HG03095 (cell line): ENCODE results near the gene COX8A.

Experiments used
- ATAC-seq: cut with Tn5 transposase; IDR thresholded peaks from one replicate; pipeline ENCODE4 v1.9.1; 2021; ENCODE audit warnings: moderate library complexity; ENCODE audit not compliant: unreplicated experiment

The COX8A gene

DNA sequence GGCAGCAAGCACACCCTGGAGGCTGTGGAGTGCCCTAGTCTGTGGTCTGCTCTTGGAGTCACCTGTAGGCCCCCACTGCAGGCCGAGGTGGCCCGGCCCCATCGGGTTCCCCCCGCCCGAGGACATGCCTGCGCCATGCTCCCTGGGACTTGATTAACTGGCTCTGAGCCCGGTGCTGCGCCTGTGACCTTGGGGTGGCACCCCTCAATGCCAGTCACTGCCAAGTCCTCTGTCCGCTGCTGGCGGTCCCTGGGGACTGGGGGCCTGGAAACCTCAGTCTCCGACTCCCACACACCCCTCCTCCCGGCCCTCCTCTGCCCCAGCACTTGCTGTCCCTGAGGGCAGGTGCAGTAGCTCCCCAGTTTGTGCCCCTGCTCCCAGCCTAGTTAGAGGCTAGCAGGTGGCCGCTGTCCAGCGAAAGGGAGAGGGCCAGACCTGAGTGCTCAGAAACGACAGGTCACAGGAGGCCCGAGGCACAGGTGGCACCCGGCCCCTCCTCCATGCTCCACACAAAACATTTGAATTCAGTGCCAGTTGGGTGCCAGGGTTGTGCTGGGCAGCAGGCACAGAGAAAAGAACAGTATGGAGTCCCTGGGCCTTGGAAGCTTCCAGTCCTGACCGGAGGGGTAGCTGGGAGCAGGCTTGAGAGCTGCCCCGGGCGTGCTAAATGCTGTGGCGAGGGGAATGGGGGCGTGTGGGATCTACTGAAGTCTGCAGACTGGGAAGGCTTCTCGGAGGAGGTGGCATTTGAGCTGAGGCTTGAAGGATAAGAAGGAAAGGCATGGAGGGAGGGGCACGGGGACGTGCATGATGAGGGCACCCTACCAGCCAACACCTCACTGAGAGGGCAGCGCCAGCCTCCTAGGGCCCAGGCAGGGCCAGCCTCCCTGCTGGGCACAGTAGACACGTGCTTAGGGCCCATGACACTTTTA is 45.0 kb downstream of the COX8A start:
- no peak for ATAC-seq

DNA sequence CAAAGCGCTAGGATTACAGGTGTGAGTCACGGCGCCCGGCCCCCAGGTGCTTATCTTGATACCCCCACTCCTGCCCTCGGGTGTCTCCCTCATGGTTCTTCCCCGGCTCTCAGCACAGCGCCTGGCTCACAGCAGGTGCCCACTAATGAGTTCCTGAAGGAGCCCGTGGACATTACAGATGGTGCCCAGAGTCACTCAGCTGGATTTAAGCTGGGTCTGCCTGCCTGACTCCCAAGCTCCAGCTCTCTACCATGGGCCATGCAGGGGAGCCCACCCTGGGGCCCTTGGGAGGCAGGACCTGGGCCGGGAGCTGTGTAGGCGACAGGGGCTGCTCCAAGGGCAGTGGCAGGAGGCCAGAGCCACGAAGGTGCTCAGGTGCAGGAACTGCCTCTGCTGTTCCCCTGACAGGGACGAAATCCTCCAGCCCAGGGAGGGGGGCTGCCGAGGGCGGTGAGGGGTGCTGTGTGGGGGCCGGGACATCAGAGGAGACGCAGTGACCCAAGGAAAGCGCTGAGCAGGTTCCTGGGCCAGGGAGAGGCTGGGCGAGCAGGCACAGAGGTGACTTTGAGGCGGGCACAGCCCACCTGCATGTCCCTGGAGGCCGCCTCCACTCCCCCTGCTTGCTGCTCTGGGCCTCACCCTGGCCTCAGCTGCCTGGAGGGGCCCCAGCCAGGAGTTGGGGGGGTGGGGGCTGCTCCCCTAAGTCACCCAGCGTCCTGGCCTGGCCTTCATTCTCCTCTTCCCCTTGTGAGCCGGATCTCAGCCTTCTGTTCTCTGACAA is 46.7 kb downstream of the COX8A start:
- ATAC-seq: no peak

DNA sequence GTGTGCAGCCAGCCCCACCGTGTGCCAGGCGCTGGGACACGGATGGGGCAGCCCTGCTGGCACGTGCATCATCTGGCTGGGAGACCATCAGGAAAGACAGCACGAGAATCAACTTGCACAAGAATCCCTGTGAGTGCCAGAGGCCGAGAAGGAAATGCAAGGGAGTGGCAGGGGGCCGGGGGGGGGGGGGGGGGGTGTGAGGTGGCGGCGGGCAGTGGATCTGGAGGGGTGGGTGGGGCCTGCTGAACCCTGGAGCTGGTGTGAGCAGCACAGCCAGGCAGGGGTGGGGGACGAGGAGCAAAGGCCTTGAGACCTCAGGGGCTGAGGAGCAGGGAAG is 47.3 kb downstream of the COX8A start:
- ATAC-seq: no peak

DNA sequence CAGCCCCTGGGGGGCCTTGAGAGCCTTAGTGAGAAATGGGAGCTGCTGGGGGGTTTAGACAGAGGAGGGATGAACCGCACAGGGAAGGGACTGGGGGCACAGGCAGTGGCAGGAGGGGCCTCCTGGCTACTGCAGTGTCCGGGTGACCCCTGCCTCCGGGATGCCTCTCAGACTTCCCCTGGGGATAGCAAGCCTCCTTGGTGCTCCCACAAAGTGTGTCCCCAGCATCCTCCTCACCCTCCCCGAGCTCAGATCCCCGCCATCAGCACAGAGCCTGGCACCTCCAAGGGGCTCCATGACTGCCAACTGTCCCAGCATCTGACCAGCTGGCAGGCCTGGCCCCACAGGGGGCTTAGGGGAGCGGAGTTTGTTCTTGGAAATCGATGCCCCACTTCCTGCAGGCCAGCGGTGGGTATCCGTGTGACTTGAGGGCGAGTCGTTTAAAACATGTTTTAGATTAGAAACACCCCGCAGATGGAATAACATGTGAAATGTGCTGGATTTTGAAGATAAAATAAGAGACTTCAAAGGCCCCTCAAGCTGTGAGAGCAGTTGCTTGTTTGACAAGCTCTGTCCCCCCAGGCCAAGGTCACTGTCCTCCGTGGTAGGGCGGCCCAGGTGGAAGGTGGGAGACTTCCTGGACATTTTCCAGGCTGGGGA is 47.8 kb downstream of the COX8A start:
- no peak for ATAC-seq

DNA sequence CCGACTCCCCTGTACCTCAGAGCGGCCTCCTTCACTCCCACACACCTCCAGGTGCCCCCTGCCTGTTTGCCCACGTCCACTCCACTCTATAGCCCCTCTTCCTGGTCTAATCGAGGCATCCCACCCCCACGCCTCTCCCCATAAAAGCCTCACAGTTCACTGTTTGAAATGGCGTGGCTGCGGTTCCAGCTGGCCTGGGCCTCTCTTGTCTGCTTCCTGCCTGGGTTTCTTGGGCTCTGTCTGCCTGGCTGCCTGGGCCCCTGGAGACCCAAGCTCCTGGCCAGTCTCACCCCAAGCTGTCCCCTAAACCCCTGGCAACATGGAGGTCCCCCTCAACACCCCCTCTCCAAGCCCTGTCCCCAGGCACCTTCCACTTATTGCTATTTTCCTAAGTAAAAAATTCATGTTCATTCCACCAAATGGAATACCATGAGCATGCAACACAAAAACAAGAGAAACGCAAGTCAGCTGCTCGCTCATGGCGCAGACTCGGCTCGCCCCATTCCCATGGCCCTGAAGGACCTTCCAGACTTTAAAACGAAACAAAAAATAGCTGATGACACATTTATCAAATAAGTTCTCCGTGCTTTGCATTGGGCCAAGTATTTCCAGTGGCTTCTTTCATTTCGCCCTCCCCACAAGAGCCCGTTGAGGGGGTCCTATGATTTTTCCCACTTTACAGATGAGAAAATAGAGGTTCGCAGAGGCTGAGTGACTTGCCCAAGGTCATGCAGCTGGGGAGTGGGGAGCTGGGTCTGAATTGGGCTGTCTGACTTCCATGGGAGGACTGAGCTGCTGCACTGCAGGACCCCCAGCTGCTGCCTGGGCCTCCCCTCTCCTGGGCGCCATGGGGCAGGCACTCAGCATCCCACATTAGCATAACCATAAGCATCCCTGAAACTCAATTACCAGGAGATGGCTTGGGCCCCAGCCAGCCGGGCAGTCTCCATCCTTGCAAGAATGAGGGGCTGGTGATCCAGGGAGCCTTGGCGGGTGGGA is 49.6 kb downstream of the COX8A start:
- no peak for ATAC-seq

DNA sequence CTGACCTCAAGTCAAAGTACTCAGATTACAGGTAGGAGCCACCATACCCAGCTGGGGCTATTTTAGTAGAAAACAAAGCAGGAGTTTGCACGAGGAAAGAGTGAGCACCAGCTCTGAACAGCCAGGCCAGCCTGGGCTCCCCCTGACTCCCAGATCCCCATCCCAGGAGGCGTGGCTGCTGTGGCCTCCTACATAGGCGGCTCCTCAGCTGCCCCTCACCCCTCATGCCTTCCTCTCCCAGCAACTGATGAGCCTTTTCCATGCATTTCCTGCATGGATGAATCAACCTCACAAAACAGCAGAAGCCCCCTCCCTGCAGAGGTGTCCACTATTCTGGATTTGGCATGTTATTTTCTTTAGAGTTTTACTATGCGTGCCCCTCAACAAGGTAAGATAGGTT is 50.8 kb downstream of the COX8A start:
- ATAC-seq: no peak
